ENCODE measurements around the gene NOTCH4.

DNA sequence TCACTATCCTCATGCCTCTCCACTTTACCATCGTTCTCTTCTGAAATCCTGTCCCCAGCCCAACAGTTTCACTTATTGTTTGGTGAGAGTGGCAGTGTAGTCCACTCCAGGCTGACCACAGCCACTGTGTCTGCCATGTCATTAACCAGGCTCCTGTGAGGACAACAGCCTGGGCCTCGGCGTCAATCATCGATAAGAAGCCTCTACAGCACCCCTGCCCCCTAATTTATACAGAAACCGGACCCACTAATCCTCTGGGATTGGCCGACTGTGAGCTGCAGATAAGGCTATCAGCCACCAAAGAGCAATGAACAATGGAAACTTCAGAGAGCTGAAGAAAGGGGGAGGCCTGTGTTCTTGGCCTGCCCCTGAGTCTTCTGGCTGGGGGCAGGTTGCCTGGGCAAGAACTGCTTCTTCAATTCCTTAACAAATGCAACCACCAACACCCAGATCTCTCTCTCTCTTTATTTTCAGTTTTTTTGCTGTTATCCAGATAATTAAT, 56.1 kb downstream of the NOTCH4 start:
- TF ChIP-seq, protein P1, sequence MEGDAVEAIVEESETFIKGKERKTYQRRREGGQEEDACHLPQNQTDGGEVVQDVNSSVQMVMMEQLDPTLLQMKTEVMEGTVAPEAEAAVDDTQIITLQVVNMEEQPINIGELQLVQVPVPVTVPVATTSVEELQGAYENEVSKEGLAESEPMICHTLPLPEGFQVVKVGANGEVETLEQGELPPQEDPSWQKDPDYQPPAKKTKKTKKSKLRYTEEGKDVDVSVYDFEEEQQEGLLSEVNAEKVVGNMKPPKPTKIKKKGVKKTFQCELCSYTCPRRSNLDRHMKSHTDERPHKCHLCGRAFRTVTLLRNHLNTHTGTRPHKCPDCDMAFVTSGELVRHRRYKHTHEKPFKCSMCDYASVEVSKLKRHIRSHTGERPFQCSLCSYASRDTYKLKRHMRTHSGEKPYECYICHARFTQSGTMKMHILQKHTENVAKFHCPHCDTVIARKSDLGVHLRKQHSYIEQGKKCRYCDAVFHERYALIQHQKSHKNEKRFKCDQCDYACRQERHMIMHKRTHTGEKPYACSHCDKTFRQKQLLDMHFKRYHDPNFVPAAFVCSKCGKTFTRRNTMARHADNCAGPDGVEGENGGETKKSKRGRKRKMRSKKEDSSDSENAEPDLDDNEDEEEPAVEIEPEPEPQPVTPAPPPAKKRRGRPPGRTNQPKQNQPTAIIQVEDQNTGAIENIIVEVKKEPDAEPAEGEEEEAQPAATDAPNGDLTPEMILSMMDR (conservative IDR thresholded peaks at IDR 0.05; ENCODE audit: low read length) = no peak
- TF ChIP-seq EZH2phosphoT487 (IDR thresholded peaks at IDR 0.05; ENCODE audit: borderline replicate concordance) = no peak
